Kidney epithelial cell (primary cell): ENCODE measurements around the gene STC2. TPM values are rescaled to one million over a fixed set of nuclear protein-coding genes. Genes with fewer than 3 reads are reported as not detected.
A peak's percentile ranks its signal among the peaks of the same experiment; 100 is the strongest.

Source experiments
- DNase-seq: peaks from one replicate; pipeline ENCODE4 v3.0.0-alpha.2; 2010; ENCODE audit warnings: low read depth
- H3K27me3 ChIP-seq: 2 replicates; pipeline ENCODE4 v1.6.0; 2011; ENCODE audit warnings: low read length; ENCODE audit not compliant: control insufficient read depth, insufficient read depth
- H3K36me3 ChIP-seq: 2 replicates; pipeline ENCODE4 v1.5.1; 2011; ENCODE audit warnings: low read length; ENCODE audit not compliant: control insufficient read depth, insufficient read depth
- H3K4me3 ChIP-seq: 2 replicates; pipeline ENCODE4 v1.5.1; 2011; ENCODE audit warnings: low read depth, mild to moderate bottlenecking, control low read depth, low read length
- CTCF ChIP-seq: IDR thresholded peaks from 2 replicates; pipeline ENCODE4 v1.5.1; 2011; ENCODE audit warnings: mild to moderate bottlenecking, moderate library complexity, low read length, control low read depth, inconsistent platforms; ENCODE audit not compliant: insufficient read depth, poor library complexity, severe bottlenecking
- total RNA-seq: library from RNA; depleted of rRNA; stranded (reverse); fragments of >200 nt; gene quantifications from 2 replicates; pipeline ENCODE4 v1.2.3, GENCODE V29; 2015

STC2 gene
- total RNA-seq, 1 donor from 2014 or later: 219 TPM

- H3K27me3 ChIP-seq: no peaks in the 10 kb centered on the region
- no peaks in the 10 kb centered on the region for H3K36me3 ChIP-seq
- no peak for DNase-seq
- no peak overlapping the region for H3K4me3 ChIP-seq
- TF ChIP-seq CTCF: no peak
These were observed 20.0 kb downstream of the STC2 start for GRCh38 chr5:173308226-173308625.

DNA sequence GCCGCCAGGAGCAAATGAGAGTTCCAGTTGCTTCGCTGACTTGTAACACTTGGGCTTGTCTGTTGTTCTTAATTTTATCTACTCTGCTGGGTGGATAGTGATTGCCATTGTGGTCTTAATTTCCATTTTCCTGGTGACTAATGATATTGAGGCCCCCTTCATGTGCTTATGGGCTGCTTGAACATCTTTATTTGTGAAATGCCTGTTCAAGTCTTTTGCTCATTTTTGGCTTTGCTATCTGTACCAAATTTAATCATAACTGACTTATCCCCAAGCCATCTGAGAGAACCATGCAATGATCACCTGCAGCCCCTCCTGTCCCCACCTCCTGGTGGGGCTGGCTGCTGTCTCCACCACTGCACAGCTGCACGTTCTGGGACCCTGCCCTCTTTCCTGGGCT is 20.5 kb downstream of the STC2 start:
- DNase-seq: no peak
- no peak for TF ChIP-seq CTCF
- Histone ChIP-seq H3K36me3 (no peaks in the 10 kb centered on the region), H3K4me3 (no peak overlapping the region), H3K27me3 (no peaks in the 10 kb centered on the region)

GRCh38 chr5:173306695-173307094 is 21.5 kb downstream of the STC2 start:
- no peaks in the 10 kb centered on the region for H3K36me3 ChIP-seq
- H3K4me3 ChIP-seq: no peak overlapping the region
- no peak for TF ChIP-seq CTCF
- H3K27me3 ChIP-seq: no peaks in the 10 kb centered on the region
- DNase-seq: no peak

DNA sequence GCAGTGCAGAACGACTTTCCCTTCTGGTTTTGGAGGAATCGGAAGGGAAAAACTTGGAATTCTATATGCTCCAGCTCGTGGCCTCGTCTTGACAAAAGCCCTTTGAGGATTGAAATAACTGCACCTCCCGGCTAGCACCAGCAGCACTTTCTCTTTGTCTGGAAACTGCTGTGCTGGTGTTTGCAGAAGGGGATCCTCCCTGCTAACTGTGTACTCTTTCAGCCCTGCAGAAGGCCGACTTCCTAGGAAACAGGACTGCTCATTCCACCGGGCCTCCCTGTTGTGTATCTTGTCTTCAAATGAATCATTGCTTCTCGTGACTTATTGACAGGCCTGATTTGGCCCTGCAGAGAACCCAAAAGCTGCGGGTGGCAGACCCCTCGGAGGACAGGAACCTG is 23.6 kb downstream of the STC2 start:
- Histone ChIP-seq H3K36me3 (no peaks in the 10 kb centered on the region), H3K4me3 (no peak overlapping the region), H3K27me3 (no peaks in the 10 kb centered on the region)
- no peak for DNase-seq
- TF ChIP-seq CTCF: no peak

DNA sequence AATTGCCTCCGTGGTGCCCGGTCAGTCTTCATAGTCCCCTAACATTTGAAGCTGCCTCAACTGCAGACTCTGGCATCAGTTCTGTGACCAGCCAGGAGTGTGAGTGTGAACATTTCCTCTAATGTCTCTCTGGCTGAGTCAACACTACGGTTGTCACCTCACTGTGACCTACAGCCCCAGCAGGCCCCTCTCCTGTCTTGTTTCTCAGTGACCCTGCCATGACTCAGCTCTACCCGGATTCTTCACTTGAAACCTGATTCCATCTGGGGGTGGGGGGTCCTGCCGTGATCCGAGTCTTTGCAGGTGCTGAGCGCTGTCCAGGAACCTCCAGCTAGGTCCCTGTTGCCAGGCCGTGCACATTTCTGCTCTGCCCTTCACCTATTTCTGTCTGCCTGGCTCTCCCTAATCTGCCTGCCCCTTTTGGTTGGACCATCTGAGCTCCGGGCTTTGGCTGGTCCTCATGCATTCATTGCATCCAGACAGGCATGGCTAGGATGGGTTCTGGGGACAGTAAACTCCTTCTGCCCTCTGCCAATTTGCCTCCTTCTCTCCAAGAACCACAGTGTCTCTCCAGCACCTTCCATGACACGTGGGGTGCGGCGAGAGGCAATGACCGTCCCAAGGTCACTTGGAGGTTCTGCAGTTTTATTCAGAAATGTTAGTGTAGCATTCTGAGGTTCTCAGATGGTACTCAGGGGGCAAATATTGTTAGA is 24.2 kb downstream of the STC2 start:
- TF ChIP-seq CTCF: no peak
- H3K4me3 ChIP-seq: no peak overlapping the region
- no peaks in the 10 kb centered on the region for H3K27me3 ChIP-seq
- peak; percentile 58 for DNase-seq
- H3K36me3 ChIP-seq: no peaks in the 10 kb centered on the region

DNA sequence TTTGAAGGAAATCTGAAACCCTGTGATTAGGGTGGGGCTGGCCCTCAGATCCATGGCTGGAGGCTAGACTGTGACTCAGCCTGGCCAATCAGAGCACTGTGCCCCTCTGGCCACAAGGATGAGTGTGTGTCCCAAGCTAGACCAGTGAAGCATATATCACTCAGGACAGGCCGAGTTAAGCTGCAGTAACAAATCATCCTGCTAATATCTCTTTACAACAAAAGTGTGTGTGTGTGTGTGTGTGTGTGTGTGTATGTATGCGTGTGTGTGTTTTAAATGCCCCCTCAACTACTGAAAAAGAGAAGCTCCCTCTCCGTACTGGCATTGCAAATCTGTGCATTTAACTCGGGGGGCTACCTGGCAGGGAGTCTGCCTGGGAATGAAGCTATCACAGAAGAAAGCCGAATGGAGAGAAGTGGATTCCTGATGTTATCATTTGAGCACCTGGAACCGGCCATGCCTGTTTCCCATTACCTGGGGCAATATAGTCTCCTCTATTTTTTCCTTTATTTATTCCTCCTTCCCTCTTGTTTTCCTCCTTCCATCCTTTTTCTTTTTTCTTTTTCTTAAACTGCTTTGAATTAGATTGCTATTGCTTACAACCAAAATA is 25.6 kb downstream of the STC2 start:
- no peak overlapping the region for H3K4me3 ChIP-seq
- no peaks in the 10 kb centered on the region for H3K27me3 ChIP-seq
- H3K36me3 ChIP-seq: no peaks in the 10 kb centered on the region
- peak; percentile 61 for DNase-seq
- no peak for TF ChIP-seq CTCF
